IMR-90 (cell line): ENCODE results near the gene THSD7B. TPM values are rescaled to one million over a fixed set of nuclear protein-coding genes. Genes with fewer than 3 reads are reported as not detected.

ENCODE experiments used
- ATAC-seq: fragments of 200-7000 bp; cut with Tn5 transposase; 2 replicates; pipeline ENCODE4 v1.9.1; 2020; ENCODE audit warnings: low read depth, mild to moderate bottlenecking, moderate library complexity
- BruUV-seq: library from RNA; stranded (reverse); fragments of 400-500 nt; replicated peaks from 2 replicates; lab custom pipeline; 2021; lab: Mats Ljungman, UMichigan
- CTCF ChIA-PET: fragments of 300-600 bp; formaldehyde crosslinking; extraction: SDS; loops from one replicate; lab custom pipeline; 2021; ENCODE audit warnings: antibody characterized with exemption; lab: Yijun Ruan, JAX
- POLR2A ChIA-PET: fragments of 300-600 bp; sonication (Branson Sonifier 250); formaldehyde crosslinking; loops from one replicate; lab custom pipeline; 2022; ENCODE audit warnings: antibody characterized with exemption; ENCODE audit not compliant: unreplicated experiment; lab: Charles Lee
- DNase-seq: peaks from one replicate; pipeline ENCODE4 v3.0.0; 2013
- H2AFZ ChIP-seq: replicated peaks from 2 replicates; pipeline ENCODE3; 2013; ENCODE audit warnings: low read length, mild to moderate bottlenecking; ENCODE audit not compliant: poor library complexity
- H2AK5ac ChIP-seq: 2 replicates; pipeline ENCODE4 v1.6.1; 2013; ENCODE audit warnings: low read depth, low read length, inconsistent platforms
- H2AK9ac ChIP-seq: replicated peaks from 2 replicates; pipeline ENCODE3; 2013; ENCODE audit warnings: mild to moderate bottlenecking, low read depth, low read length, moderate library complexity; ENCODE audit not compliant: poor library complexity
- H2BK120ac ChIP-seq: 2 replicates; pipeline ENCODE4 v1.6.1; 2013; ENCODE audit warnings: low read depth, low read length, inconsistent platforms
- H2BK15ac ChIP-seq: 3 replicates; pipeline ENCODE4 v1.6.1; 2013; ENCODE audit warnings: low read depth, low read length, inconsistent platforms
- H2BK20ac ChIP-seq: 2 replicates; pipeline ENCODE4 v1.6.1; 2013; ENCODE audit warnings: low read depth, mild to moderate bottlenecking, inconsistent platforms, low read length, moderate library complexity
- H2BK5ac ChIP-seq: 2 replicates; pipeline ENCODE4 v1.6.1; 2013; ENCODE audit warnings: mild to moderate bottlenecking, low read depth, low read length, inconsistent platforms; ENCODE audit not compliant: poor library complexity, severe bottlenecking
- H3K14ac ChIP-seq: replicated peaks from 2 replicates; pipeline ENCODE4 v1.6.1; 2013; ENCODE audit warnings: low read depth, low read length, inconsistent platforms
- H3K18ac ChIP-seq: 2 replicates; pipeline ENCODE4 v1.6.1; 2013; ENCODE audit warnings: low read depth, low read length, control low read depth
- H3K23ac ChIP-seq: 2 replicates; pipeline ENCODE4 v1.6.1; 2013; ENCODE audit warnings: low read depth, low read length, inconsistent platforms
- H3K27ac ChIP-seq: 2 replicates; pipeline ENCODE4 v1.5.1; 2013; ENCODE audit warnings: mild to moderate bottlenecking, control low read depth, low read length; ENCODE audit not compliant: insufficient read depth
- H3K27me3 ChIP-seq: 2 replicates; pipeline ENCODE4 v1.6.1; 2013; ENCODE audit warnings: low read length; ENCODE audit not compliant: control insufficient read depth, insufficient read depth
- H3K36me3 ChIP-seq: 2 replicates; pipeline ENCODE4 v1.6.1; 2013; ENCODE audit warnings: low read length, mixed read lengths; ENCODE audit not compliant: control insufficient read depth, insufficient read depth
- H3K4ac ChIP-seq: 2 replicates; pipeline ENCODE4 v1.6.1; 2013; ENCODE audit warnings: low read depth, low read length, inconsistent platforms
- H3K4me1 ChIP-seq: 2 replicates; pipeline ENCODE4 v1.6.1; 2013; ENCODE audit warnings: low read length, mixed read lengths; ENCODE audit not compliant: control insufficient read depth, insufficient read depth
- H3K4me2 ChIP-seq: 2 replicates; pipeline ENCODE4 v1.6.1; 2013; ENCODE audit warnings: low read depth, mild to moderate bottlenecking, control low read depth, low read length, moderate library complexity
- H3K4me3 ChIP-seq: 2 replicates; pipeline ENCODE4 v1.5.1; 2013; ENCODE audit warnings: low read depth, mild to moderate bottlenecking, control low read depth, low read length, moderate library complexity; ENCODE audit not compliant: insufficient read depth
- H3K56ac ChIP-seq: 2 replicates; pipeline ENCODE4 v1.6.1; 2013; ENCODE audit warnings: low read length, inconsistent platforms; ENCODE audit not compliant: insufficient read depth; ENCODE audit errors: extremely low read depth
- H3K79me1 ChIP-seq, 2 experiments: 2 replicates each; pipeline ENCODE4 v1.6.1; 2013; ENCODE audit warnings: low read length in 2 of 2, inconsistent platforms in 1 of 2, low read depth in 1 of 2
- H3K9ac ChIP-seq: 2 replicates; pipeline ENCODE4 v1.6.1; 2013; ENCODE audit warnings: low read depth, low read length, control low read depth
- H3K9me1 ChIP-seq: 2 replicates; pipeline ENCODE4 v1.6.1; 2013; ENCODE audit warnings: low read length, inconsistent platforms; ENCODE audit not compliant: insufficient read depth
- H3K9me3 ChIP-seq: 2 replicates; pipeline ENCODE4 v1.6.1; 2013; ENCODE audit warnings: low read length; ENCODE audit not compliant: control insufficient read depth, insufficient read depth
- H4K20me1 ChIP-seq: 2 replicates; pipeline ENCODE4 v1.6.1; 2013; ENCODE audit warnings: low read length, inconsistent platforms; ENCODE audit not compliant: insufficient read depth
- H4K5ac ChIP-seq: 2 replicates; pipeline ENCODE4 v1.6.1; 2013; ENCODE audit warnings: mild to moderate bottlenecking, low read depth, low read length, control low read depth
- H4K8ac ChIP-seq, 2 experiments: 2 replicates each; pipeline ENCODE4 v1.6.1; 2013; ENCODE audit warnings: low read depth in 2 of 2, low read length in 2 of 2, control low read depth in 1 of 2, inconsistent platforms in 1 of 2
- H4K91ac ChIP-seq: 2 replicates; pipeline ENCODE4 v1.6.1; 2013; ENCODE audit warnings: low read depth, low read length, inconsistent platforms; ENCODE audit not compliant: insufficient read depth
- BHLHE40 ChIP-seq: fragments of 150-350 bp; IDR thresholded peaks from 2 replicates; pipeline ENCODE4 v1.6.1; 2016; ENCODE audit warnings: mild to moderate bottlenecking, low read depth, low read length
- CEBPB ChIP-seq: IDR thresholded peaks from 2 replicates; pipeline ENCODE4 v1.6.1; 2012; ENCODE audit warnings: low read depth, low read length, improper control_type of control experiment
- CHD1 ChIP-seq: IDR thresholded peaks from 2 replicates; pipeline ENCODE4 v1.6.1; 2012; ENCODE audit warnings: low read depth, low read length, improper control_type of control experiment
- FOS ChIP-seq: fragments of 150-350 bp; IDR thresholded peaks from 2 replicates; pipeline ENCODE4 v1.6.1; 2016; ENCODE audit warnings: low read depth, low read length
- MAFK ChIP-seq: IDR thresholded peaks from 2 replicates; pipeline ENCODE4 v1.6.1; 2012; ENCODE audit warnings: low read depth, low read length, improper control_type of control experiment
- MXI1 ChIP-seq: IDR thresholded peaks from 2 replicates; pipeline ENCODE4 v1.6.1; 2012; ENCODE audit warnings: low read depth, mild to moderate bottlenecking, low read length, moderate library complexity, borderline replicate concordance
- NFE2L2 ChIP-seq: fragments of 150-350 bp; IDR thresholded peaks from 2 replicates; pipeline ENCODE4 v1.6.1; 2016; ENCODE audit warnings: low read depth, mild to moderate bottlenecking, low read length
- POLR2A ChIP-seq: IDR thresholded peaks from 2 replicates; pipeline ENCODE4 v1.6.1; 2012; ENCODE audit warnings: mild to moderate bottlenecking, low read depth, low read length
- RAD21 ChIP-seq: IDR thresholded peaks from 2 replicates; pipeline ENCODE4 v1.6.1; 2012; ENCODE audit warnings: low read length, improper control_type of control experiment
- RCOR1 ChIP-seq: IDR thresholded peaks from 2 replicates; pipeline ENCODE4 v1.6.1; 2012; ENCODE audit warnings: mild to moderate bottlenecking, low read length, improper control_type of control experiment; ENCODE audit not compliant: insufficient replicate concordance
- RFX5 ChIP-seq: IDR thresholded peaks from 2 replicates; pipeline ENCODE4 v1.8.0; 2012; ENCODE audit warnings: low read depth, mild to moderate bottlenecking, low read length, moderate library complexity
- USF2 ChIP-seq: fragments of 150-350 bp; IDR thresholded peaks from 2 replicates; pipeline ENCODE4 v1.6.1; 2017; ENCODE audit warnings: mild to moderate bottlenecking, antibody characterized with exemption, low read length, low read depth
- WGBS, 2 experiments: methylation state at CpG; one replicate each; pipeline versions ENCODE4 v1.1.5 to v1.1.7; 2013; ENCODE audit warnings: missing lambda C conversion rate in 2 of 2; ENCODE audit not compliant: insufficient read length in 1 of 2; ENCODE audit errors: extremely low coverage in 2 of 2; 5-methylcytosine and 5-hydroxymethylcytosine counted together
- dilution Hi-C: fragments of 300-500 bp; cut with HindIII; formaldehyde crosslinking; loops from one replicate; pipeline ENCODE4 v1.14.3; 2018; ENCODE audit warnings: low sequenced_read_pairs; ENCODE audit not compliant: unreplicated experiment
- in situ Hi-C: fragments of 300-500 bp; cut with MboI; formaldehyde crosslinking; loops from 3 replicates; pipeline ENCODE4 v1.14.3; 2019; ENCODE audit warnings: low sequenced_read_pairs, inconsistent platforms, mixed read lengths
- intact Hi-C: fragments of 100-400 bp; cut with micrococcal nuclease; formaldehyde crosslinking; loops from 2 replicates; pipeline ENCODE4 v1.10.0; 2022
- polyA plus RNA-seq, 3 experiments: library from polyadenylated mRNA; depleted of rRNA; stranded (reverse); fragments of >200 nt; gene quantifications; 2 replicates each; pipeline ENCODE4 v1.2.3, GENCODE V29; 2012; ENCODE audit warnings: low replicate concordance in 1 of 3
- total RNA-seq: library from RNA; depleted of rRNA; stranded (reverse); fragments of >200 nt; gene quantifications from 2 replicates; pipeline ENCODE4 v1.2.3, GENCODE V29; 2012
- TF ChIP-seq, protein P1 (sequence below): fragments of 150-350 bp; IDR thresholded peaks from 2 replicates; pipeline ENCODE4 v1.6.1; 2016; ENCODE audit warnings: low read depth, mild to moderate bottlenecking, low read length, moderate library complexity, borderline replicate concordance
- TF ChIP-seq, protein P2 (sequence below): conservative IDR thresholded peaks from 2 replicates; pipeline ENCODE4 v1.5.1; 2012; ENCODE audit warnings: mild to moderate bottlenecking, low read depth, low read length, improper control_type of control experiment

The THSD7B gene
- total and polyA plus RNA-seq, 2 of the 4 experiments (the other 2 are of a cell fraction): not detected

DNA sequence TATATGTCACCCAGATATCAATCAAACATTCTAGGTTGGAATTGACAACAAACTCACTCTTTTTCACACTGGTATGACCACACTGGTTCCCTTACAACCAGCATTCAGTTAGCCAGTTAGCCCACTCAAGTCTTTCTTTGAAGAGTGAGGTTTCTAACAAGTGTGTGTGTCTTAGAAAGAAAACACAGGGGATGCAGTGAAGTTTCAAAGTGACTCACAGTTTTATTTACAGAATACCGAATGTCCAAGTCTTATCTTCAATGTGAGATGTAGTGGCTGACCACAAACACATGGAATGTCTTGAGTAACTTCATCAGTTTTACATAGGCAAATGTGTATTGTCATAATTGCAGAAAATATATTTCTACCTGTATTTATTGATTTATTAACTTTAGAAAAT lies 924.2 kb downstream of the THSD7B start:
- no CpG with 5 or more reads among the region's 1 CpG for WGBS, 2 experiments
- BruUV-seq: no TSS peak
- H4K91ac ChIP-seq: no peak overlapping the region
- H3K4me1 ChIP-seq: no peaks in the 10 kb centered on the region
- DNase-seq (no peak), ATAC-seq (no peak)
- H3K36me3 ChIP-seq: no peaks in the 10 kb centered on the region
- H2BK15ac ChIP-seq: no peak overlapping the region
- H2BK120ac ChIP-seq: no peak overlapping the region
- H3K23ac ChIP-seq: no peak overlapping the region
- in situ Hi-C loops (no loop called here), intact Hi-C loops (no loop called here), dilution Hi-C loops (no loop called here)
- ChIA-PET POLR2A (no interaction called here), CTCF (no interaction called here)
- H3K14ac ChIP-seq: no peak overlapping the region
- H3K4me3 ChIP-seq: no peak overlapping the region
- no peak overlapping the region for H3K56ac ChIP-seq
- no peak for TF ChIP-seq MXI1
- TF ChIP-seq CEBPB: no peak
- TF ChIP-seq BHLHE40: no peak
- no peak for TF ChIP-seq CHD1
- no peak for TF ChIP-seq USF2
- no peak for TF ChIP-seq POLR2A
- no peak for TF ChIP-seq NFE2L2
- no peak for TF ChIP-seq RAD21
- TF ChIP-seq RCOR1: no peak
- TF ChIP-seq, protein P1, sequence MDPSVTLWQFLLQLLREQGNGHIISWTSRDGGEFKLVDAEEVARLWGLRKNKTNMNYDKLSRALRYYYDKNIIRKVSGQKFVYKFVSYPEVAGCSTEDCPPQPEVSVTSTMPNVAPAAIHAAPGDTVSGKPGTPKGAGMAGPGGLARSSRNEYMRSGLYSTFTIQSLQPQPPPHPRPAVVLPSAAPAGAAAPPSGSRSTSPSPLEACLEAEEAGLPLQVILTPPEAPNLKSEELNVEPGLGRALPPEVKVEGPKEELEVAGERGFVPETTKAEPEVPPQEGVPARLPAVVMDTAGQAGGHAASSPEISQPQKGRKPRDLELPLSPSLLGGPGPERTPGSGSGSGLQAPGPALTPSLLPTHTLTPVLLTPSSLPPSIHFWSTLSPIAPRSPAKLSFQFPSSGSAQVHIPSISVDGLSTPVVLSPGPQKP: no peak
- no peak for TF ChIP-seq FOS
- TF ChIP-seq, protein P2, sequence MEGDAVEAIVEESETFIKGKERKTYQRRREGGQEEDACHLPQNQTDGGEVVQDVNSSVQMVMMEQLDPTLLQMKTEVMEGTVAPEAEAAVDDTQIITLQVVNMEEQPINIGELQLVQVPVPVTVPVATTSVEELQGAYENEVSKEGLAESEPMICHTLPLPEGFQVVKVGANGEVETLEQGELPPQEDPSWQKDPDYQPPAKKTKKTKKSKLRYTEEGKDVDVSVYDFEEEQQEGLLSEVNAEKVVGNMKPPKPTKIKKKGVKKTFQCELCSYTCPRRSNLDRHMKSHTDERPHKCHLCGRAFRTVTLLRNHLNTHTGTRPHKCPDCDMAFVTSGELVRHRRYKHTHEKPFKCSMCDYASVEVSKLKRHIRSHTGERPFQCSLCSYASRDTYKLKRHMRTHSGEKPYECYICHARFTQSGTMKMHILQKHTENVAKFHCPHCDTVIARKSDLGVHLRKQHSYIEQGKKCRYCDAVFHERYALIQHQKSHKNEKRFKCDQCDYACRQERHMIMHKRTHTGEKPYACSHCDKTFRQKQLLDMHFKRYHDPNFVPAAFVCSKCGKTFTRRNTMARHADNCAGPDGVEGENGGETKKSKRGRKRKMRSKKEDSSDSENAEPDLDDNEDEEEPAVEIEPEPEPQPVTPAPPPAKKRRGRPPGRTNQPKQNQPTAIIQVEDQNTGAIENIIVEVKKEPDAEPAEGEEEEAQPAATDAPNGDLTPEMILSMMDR: no peak
- no peak for TF ChIP-seq RFX5
- no peak for TF ChIP-seq MAFK
- no peak overlapping the region for H4K5ac ChIP-seq
- H2BK20ac ChIP-seq: no peak overlapping the region
- no peak overlapping the region for H3K18ac ChIP-seq
- H3K27ac ChIP-seq: no peak overlapping the region
- H4K8ac ChIP-seq: no peak overlapping the region
- no peaks in the 10 kb centered on the region for H3K9me3 ChIP-seq
- no peaks in the 10 kb centered on the region for H4K20me1 ChIP-seq
- H3K79me1 ChIP-seq: no peaks in the 10 kb centered on the region
- H2AK5ac ChIP-seq: no peak overlapping the region
- no peak overlapping the region for H3K9ac ChIP-seq
- H3K9me1 ChIP-seq: no peaks in the 10 kb centered on the region
- H3K4ac ChIP-seq: no peak overlapping the region
- H2AK9ac ChIP-seq: no peak overlapping the region
- no peak overlapping the region for H2AFZ ChIP-seq
- H3K27me3 ChIP-seq: no peaks in the 10 kb centered on the region
- H2BK5ac ChIP-seq: no peak overlapping the region
- H3K4me2 ChIP-seq: no peak overlapping the region
